HG02610 (cell line): ENCODE data around the gene LPCAT2.
"Not testable (repeated sequence)": the region's sequence is repeated elsewhere in the genome, so short reads cannot be mapped to it uniquely, and the experiment has no call there.

ENCODE experiments used
- ATAC-seq: cut with Tn5 transposase; IDR thresholded peaks from one replicate; pipeline ENCODE4 v1.9.1; 2021; ENCODE audit warnings: mild to moderate bottlenecking, moderate library complexity; ENCODE audit not compliant: unreplicated experiment

Gene LPCAT2

DNA sequence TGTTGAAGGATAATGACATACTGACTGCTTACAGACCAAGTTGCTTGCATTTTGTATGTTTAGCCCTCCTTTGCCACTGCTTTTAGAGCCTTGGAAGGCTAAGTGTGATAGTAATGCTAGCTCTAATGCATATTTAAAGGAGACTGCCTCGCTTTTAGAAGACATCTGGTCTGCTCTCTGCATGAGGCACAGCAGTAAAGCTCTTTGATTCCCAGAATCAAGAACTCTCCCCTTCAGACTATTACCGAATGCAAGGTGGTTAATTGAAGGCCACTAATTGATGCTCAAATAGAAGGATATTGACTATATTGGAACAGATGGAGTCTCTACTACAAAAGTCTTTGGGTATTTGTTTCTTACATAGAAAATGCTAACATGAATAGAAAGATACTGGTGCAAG lies 76.8 kb downstream of the LPCAT2 start:
- no peak for ATAC-seq

DNA sequence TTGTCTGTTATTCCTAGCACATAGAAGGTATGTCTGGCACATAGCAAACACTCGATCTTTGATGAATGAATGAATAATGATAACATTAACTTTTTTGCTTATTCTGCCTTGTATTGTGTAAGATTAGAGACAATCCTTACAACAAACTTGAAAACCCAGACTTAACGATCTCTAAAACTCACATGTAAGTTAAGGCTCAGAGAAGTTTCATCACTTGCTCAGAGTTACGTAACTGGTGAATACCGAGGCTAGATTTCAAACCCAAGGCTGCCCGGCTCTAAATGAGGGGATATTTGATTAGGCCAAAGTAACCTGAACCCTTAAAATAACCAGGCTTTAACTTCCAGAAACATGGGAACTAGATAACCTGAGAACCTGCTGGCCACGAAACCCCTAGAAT lies 79.9 kb downstream of the LPCAT2 start:
- no peak for ATAC-seq

DNA sequence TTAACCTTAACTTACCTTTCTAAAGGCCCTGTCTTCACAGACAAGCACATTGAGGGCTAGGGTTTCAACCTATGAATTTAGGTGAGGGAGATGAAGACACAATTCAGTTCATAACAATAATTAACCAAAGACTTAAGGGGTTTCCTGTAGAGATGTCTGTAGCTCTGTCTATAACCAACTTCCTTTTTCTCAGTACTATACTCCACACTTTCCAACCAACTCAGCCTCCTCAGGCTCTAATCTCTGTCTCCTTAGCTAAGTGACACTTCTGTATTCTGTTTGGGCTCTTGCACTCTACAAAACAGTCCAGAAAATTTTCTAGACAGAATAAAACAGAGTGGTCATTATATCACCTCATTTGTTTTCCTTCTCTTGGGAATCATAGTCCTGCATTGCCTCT lies 83.4 kb downstream of the LPCAT2 start:
- ATAC-seq = no peak

DNA sequence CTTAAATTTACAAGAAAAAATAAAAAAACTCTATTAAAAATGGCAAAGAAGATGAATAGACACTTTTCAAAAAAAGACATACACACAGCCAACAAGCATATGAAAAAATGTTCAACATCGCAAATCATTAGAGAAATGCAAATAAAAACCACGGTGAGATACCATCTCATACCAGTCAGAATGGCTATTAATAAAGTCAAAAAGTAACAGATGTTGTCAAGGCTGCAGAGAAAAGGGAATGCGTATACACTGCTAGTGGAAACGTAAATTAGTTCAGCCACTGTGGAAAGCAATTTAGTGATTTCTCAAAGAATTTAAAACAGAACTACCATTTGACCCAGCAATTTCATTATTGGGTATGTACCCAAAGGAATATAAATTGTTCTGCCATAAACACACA lies 89.1 kb downstream of the LPCAT2 start:
- ATAC-seq = no peak

DNA sequence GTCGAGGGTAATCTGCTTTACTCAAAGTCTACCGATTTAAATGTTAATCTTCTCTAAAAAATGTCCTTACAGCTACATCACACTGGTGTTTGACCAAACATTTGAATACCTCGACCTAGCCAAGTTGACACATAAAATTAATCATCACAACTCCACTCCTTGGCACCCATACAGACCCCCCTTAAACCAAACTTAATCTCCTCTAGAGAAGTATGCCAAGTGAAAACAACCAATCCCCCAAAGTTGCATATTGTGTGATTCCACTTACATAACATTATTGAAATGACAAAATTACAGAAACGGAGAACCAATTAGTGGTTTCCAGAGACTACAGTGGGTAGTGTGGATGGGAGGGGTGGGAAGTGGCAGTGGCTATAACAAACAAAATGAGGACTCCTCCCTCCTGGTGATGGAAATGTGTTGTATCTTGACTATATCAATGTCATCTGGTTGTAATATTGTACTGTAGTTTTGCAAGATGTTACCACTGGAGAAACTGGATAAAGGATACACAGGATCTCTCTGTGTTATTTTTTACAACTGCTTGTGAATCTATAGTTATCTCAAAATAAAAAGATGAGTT lies 97.0 kb downstream of the LPCAT2 start:
- ATAC-seq = no peak

DNA sequence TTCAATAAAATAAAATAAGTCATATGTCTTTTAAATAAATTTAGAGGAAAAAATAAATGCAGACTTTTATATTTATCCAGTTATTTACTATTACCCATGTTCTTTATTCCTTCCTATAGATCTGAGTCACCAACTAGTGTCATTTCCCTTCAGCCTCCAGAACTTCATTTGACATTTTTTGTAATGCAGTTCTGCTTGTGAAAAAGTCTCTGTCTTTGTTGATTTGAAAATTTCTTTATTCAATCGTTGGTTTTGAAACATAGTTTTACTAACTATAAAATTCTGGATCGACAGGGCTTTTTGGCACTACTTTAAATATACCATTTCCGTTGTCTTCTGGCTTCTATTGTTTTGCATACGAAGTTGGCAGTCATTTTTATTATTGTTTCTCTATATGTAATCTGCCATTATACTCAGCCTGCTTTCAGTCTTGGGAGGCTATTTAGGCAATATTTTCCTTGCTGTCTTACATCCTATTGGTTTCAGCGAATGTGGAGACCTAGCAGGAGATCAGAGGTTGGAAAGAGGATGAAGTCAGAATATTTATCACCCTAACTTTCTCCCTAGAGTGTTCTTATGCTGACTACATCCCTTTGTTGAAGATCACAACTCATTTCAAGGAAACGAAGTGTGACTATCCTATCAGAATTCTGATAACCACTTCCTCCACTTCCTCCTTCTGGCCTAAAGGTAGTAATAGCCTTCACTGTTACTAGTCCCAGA lies 104.9 kb downstream of the LPCAT2 start:
- no peak for ATAC-seq

DNA sequence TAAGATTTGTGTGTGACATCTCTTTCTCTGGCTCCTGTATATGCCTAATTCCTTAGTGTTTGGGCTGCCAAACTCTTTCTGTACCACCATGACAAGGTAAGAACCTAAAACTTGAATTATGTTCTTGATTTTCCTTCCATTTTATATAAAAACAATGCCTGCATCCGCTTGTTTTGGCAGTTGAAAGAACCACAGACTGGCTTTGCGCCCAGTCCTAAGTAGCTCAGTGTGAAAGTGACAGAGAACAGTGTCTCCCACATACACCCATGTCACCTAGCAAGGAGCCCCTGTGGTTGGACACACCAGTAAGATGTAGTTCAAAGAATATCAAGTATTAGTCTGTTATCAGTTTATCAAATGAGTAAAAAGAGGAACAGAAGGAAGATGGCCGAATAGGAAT lies 106.2 kb downstream of the LPCAT2 start:
- ATAC-seq = no peak

DNA sequence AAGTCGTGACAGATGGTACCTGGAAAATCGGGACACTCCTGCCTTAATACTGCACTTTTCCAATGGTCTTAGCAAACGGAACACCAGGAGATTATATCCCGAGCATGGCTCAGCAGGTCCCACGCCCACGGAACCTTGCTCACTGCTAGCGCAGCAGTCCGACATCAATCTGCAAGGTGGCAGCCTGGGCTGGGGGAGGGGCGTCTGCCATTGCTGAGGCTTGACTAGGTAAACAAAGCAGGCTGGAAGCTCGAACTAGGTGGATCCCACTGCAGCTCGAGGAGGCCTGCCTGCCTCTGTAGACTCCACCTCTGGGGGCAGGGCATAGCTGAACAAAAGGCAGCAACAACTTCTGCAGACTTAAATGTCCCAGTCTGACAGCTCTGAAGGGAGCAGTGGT lies 106.8 kb downstream of the LPCAT2 start:
- ATAC-seq = not testable (repeated sequence)

DNA sequence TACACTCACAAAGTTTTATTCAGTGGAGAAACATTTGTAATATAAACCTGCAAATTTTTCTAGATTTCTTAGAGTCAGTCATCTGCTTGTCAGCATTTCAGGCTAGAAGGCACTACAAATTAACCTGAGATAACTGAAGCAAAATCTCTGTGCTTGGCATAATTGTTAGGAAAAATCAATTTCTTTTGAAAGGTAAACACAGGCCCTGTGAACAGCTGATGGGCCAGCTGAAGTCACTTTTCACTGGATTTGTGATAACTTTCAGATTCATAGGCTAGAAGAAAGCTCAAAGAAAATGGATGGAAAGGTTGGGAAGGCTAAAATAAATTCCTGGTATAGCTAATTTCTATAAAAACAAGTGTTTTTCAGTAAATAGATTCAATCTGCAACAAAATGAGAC lies 112.9 kb downstream of the LPCAT2 start:
- ATAC-seq = no peak

DNA sequence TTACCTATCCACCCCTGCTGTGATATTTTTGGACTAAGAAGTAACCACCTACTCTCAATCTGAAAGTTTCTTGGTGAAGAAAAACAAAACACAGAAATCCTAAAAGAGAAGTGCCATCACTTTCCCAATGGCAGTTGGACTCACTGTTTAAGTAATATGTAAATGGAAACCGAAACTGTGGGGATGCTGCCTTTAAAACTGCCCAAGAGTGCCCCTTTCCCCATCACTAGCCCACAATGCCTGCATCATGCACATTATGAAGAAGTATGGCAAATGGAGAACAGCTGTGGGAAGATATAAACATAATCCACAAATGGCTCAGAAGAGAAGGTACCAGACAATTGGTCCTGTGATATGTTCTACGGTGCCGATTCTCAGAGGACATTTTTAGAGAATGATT lies 113.4 kb downstream of the LPCAT2 start:
- no peak for ATAC-seq

DNA sequence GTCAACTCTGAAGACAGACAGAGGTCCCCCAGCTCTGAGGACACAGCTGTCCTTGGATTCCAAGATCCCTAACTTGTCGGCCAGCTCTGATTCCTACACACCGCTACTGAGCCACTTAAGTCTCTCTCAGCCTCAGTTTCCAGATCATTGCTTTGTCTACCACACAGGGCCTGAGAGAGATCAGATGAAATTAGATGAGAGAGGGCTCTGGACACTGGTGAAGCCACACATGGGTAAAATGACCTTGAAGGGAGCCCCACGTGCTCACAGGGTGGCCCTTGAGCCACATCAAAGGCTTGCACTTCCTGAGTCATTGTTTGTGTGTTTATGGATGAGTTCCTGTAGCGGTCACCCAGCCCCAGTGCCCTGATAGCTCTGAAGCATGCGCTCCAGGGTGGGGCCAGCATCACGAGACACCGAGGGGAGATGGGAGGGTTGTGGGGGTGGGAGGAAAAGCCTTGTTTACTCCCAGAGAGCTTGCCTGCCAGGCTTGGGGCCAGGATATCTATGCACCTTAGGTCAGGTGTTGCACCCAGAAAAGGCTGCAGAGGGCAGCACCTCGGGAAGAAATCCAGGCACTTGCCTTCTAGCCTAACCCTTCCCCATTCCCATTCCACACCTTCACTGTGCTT lies 114.2 kb downstream of the LPCAT2 start:
- no peak for ATAC-seq

DNA sequence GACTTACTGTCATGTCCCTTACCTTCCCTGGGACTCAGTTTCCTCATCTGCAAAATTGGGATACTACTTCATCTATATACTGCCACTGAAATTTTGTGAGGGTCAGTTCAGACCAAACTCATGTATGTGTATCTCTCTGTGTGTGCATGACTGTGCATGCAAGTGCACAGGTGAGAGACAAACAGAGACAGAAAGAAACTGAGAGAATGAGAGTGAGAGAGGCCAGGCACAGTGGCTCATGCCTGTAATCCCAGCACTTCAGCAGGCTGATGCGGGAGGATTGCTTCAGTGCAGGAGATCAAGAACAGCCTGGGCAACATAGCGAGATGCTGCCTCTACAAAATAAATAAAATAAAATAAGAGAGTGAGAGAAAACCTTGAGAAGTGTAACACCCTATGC lies 114.8 kb downstream of the LPCAT2 start:
- ATAC-seq = no peak

DNA sequence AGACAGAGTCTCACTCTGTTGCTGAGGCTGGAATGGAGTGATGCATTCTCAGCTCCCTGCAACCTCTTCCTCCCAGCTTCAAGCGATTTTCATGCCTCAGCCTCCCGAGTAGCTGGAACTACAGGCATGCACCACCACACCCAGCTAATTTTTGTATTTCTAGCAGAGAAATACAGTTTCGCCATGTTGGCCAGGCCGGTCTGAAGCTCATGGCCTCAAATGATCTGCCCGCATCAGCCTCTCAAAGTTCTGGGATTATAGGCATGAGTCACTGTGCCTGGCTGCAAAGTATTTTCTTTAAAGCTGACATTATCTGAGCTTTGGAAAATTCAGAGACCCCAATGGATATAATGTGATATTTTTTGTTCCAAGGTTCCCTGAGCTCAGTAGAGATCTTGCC lies 115.8 kb downstream of the LPCAT2 start:
- no peak for ATAC-seq

DNA sequence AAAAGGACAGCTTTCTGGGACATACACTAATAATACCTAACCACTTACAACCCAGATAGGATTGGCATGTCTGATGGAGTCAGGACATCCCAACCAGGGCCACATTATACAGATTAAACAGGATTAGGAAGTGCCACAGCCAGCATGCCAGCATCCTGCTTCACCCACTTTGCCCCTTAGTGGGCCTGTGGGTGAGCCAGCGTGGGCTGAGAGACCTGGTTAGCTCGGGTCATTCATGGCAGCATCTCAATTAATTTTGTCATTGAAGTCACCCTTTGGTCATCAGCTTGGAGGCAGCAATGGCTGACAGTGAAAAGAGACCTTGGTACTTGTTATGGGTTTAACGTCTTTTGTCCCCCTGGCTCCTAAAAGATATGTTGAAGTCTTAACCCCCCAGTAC lies 117.0 kb downstream of the LPCAT2 start:
- ATAC-seq = no peak

DNA sequence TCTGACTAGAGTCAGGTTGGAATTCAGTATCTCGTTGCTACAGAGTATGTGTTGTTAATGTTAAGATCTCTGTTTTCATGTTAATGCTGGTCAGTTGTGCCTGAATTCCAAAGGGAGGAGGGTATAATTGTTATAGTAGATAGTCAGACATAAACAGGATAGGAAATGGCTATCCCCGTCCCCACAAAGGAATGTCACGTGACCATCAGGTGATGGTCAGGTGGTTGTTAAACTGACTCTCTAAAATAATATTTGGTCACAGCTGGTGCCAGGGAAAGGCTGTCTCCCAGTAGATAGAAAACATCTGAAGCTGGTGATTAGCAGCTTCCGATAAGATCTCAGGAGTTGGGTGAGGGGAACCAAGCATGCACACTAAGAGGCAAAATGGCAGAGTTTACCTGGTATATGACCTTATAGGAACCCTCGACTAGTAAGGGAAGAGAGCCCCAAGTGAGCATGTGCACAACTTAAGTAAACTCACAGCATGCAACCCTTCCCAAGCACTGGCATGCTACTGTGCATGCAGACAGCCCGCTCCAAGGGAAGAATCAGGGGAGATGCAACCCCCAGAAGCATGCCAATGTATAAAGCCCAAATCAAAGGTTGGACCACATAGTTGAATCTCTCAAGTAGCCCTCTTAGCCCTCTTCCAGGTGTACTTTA lies 119.6 kb downstream of the LPCAT2 start:
- no peak for ATAC-seq

DNA sequence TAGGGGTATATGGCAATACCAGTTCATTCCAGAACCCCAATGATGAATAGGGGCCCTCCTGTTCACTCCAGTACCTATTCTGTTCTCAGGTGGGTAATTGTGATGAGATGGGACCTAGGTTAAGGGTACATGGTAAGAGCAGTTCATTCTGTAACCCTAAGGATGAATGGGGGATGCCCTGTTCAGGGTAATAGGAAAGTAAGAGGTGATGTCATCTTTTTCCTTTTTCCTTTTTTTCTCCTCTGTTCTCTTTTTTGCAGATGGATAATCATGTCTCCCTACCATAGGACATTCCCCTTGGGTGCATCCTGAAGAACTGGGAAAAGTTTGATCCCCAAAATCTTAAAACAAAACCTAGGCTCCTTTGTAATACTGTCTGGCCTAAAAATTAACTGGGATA lies 121.9 kb downstream of the LPCAT2 start:
- ATAC-seq = no peak

DNA sequence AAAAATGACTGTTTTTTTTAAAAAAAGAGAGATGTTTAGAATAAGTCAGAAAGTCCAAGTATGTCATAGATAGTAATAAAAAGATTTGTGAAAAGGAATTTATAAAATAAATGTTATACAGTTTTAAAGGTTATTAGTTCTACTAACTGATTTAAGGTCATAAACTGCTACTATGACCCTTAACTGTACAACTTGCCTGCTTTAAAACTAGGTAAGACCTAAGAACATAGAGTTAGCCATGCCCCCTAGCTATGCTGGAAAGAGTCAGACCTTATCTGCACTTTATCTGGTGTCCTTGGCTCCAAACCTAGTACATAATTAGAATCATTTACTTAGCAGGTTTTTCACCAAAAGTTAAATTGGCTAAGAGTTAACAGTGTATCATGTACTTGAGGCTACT lies 123.4 kb downstream of the LPCAT2 start:
- no peak for ATAC-seq

DNA sequence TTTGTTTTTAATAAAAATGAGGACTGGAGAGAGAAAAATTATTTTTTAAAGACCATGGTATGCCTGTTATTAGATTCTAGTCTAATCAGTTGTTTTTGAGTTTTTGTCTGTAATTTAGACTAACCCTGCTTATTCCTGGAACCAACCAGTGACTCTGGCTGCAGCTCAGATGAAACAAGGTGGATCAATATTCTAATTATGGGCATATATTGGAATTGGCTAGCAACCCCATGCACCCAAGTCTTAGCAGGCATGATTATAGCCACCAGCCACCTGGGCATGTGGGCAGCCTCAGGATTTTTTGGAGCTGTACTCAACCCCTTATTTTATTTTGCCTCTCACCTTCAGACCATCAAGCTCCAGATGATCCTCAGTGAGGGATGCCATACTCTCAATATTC lies 125.3 kb downstream of the LPCAT2 start:
- no peak for ATAC-seq
